Activated CD8-positive, alpha-beta T cell treated with anti-CD3 and anti-CD28 coated beads for 36 hours (primary cell): ENCODE data around the gene BFSP1. TPM values are rescaled to one million over a fixed set of nuclear protein-coding genes. Genes with fewer than 3 reads are reported as not detected.

Source experiments
- ATAC-seq: fragments of 200-7000 bp; cut with Tn5 transposase; one replicate; pipeline ENCODE4 v1.10.0; 2021; ENCODE audit warnings: mild to moderate bottlenecking, moderate library complexity
- CTCF ChIA-PET: fragments of 350-600 bp; sonication (Branson Sonifier 250); formaldehyde crosslinking; loops from one replicate; lab custom pipeline; 2021; ENCODE audit warnings: antibody characterized with exemption; lab: Charles Lee
- POLR2A ChIA-PET: fragments of 350-600 bp; sonication (Branson Sonifier 250); formaldehyde crosslinking; loops from one replicate; lab custom pipeline; 2021; ENCODE audit warnings: antibody characterized with exemption; lab: Charles Lee
- DNase-seq: peaks from one replicate; pipeline ENCODE4 v3.0.0-alpha.2; 2020
- H3K27ac Mint-ChIP-seq: one replicate; pipeline ENCODE4 v1.8.0; 2021; ENCODE audit warnings: mild to moderate bottlenecking, mixed read lengths
- H3K27me3 Mint-ChIP-seq: one replicate; pipeline ENCODE4 v1.8.0; 2021; ENCODE audit warnings: mixed read lengths
- H3K36me3 Mint-ChIP-seq: one replicate; pipeline ENCODE4 v1.8.0; 2021; ENCODE audit warnings: low read depth, mixed read lengths
- H3K4me1 Mint-ChIP-seq: one replicate; pipeline ENCODE4 v1.8.0; 2021; ENCODE audit warnings: low read depth, mixed read lengths
- H3K4me3 Mint-ChIP-seq: one replicate; pipeline ENCODE4 v1.8.0; 2021; ENCODE audit warnings: mild to moderate bottlenecking, moderate library complexity, mixed read lengths
- H3K9me3 Mint-ChIP-seq: one replicate; pipeline ENCODE4 v1.8.0; 2021; ENCODE audit warnings: mixed read lengths
- intact Hi-C: fragments of 100-400 bp; cut with micrococcal nuclease; formaldehyde crosslinking; loops from one replicate; pipeline ENCODE4 v1.10.0; 2022
- total RNA-seq, 2 experiments: library from RNA; stranded (reverse); gene quantifications; one replicate each; pipeline ENCODE4 v1.2.3, GENCODE V29; 2021
- TF ChIP-seq, protein P1 (sequence below): fragments of 200-600 bp; IDR thresholded peaks from one replicate; pipeline ENCODE4 v1.8.0; 2022; ENCODE audit warnings: antibody characterized with exemption, mild to moderate bottlenecking

Gene BFSP1
- total RNA-seq, 2 experiments from 2014 or later, result 0.18 TPM

GRCh38 chr20:17461941-17462340 lies 69.2 kb downstream of the BFSP1 start:
- ATAC-seq (no peak), DNase-seq (no peak)
- no peak overlapping the region for H3K4me3 Mint-ChIP-seq
- intact Hi-C loops, result no loop called here
- no peaks in the 10 kb centered on the region for H3K36me3 Mint-ChIP-seq
- H3K27ac Mint-ChIP-seq, result no peak overlapping the region
- TF ChIP-seq, protein P1, sequence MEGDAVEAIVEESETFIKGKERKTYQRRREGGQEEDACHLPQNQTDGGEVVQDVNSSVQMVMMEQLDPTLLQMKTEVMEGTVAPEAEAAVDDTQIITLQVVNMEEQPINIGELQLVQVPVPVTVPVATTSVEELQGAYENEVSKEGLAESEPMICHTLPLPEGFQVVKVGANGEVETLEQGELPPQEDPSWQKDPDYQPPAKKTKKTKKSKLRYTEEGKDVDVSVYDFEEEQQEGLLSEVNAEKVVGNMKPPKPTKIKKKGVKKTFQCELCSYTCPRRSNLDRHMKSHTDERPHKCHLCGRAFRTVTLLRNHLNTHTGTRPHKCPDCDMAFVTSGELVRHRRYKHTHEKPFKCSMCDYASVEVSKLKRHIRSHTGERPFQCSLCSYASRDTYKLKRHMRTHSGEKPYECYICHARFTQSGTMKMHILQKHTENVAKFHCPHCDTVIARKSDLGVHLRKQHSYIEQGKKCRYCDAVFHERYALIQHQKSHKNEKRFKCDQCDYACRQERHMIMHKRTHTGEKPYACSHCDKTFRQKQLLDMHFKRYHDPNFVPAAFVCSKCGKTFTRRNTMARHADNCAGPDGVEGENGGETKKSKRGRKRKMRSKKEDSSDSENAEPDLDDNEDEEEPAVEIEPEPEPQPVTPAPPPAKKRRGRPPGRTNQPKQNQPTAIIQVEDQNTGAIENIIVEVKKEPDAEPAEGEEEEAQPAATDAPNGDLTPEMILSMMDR, result no peak
- peaks cover 3% of the 10 kb centered on the region for H3K9me3 Mint-ChIP-seq
- ChIA-PET CTCF (no interaction called here), POLR2A (no interaction called here)
- no peaks in the 10 kb centered on the region for H3K27me3 Mint-ChIP-seq
- peaks cover 5% of the 10 kb centered on the region for H3K4me1 Mint-ChIP-seq

- peaks cover 3% of the 10 kb centered on the region for H3K9me3 Mint-ChIP-seq
- TF ChIP-seq, protein P1, result no peak
- intact Hi-C loops, result no loop called here
- H3K27me3 Mint-ChIP-seq, result peaks cover 2% of the 10 kb centered on the region
- no peak overlapping the region for H3K27ac Mint-ChIP-seq
- ATAC-seq (peak; percentile 39), DNase-seq (peak; percentile 28)
- no peak overlapping the region for H3K4me3 Mint-ChIP-seq
- ChIA-PET CTCF (interaction anchor here (1.0 kb wide), 1 partner anchor 44 kb away, joined by 4 read pairs; no protein-coding TSS in a partner anchor), POLR2A (no interaction called here)
- H3K36me3 Mint-ChIP-seq, result no peaks in the 10 kb centered on the region
- peaks cover 5% of the 10 kb centered on the region for H3K4me1 Mint-ChIP-seq
Measured at GRCh38 chr20:17460119-17460518, 71.1 kb downstream of the BFSP1 start.

DNA sequence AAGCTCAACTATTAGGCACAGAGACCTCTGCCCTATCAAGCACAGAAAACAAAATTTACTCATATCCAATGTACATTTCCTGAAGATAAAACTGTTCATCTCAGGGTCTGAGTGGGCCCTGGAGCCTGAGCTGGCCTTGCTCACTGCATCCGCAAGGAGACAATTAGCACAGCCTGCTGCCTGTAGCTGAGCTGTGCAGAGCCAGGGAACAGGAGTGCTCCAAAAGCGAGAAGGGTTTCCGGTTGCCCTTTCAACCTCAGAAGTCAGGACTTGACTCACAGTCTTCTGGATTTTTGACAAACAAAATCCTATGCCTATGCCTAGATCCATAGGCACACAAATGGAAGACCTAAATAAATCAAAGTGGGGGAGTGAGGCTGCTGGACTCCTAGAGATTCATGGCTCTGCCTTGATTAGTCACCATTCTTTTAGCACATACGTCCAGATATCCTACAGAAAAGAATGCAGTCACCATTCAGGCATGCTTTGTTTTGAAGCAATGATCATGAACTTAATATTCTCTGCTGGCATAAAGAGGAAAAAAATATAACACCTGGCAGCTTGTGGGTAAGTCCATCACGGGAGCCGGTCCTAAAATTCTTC lies 73.5 kb downstream of the BFSP1 start:
- peaks cover 3% of the 10 kb centered on the region for H3K9me3 Mint-ChIP-seq
- no peak for DNase-seq
- ATAC-seq, result no peak
- H3K4me1 Mint-ChIP-seq, result peaks cover 5% of the 10 kb centered on the region
- H3K27ac Mint-ChIP-seq, result no peak overlapping the region
- H3K27me3 Mint-ChIP-seq, result peaks cover 6% of the 10 kb centered on the region
- ChIA-PET CTCF (no interaction called here), POLR2A (no interaction called here)
- TF ChIP-seq, protein P1, result no peak
- no peak overlapping the region for H3K4me3 Mint-ChIP-seq
- intact Hi-C loops, result no loop called here
- H3K36me3 Mint-ChIP-seq, result no peaks in the 10 kb centered on the region

- peaks cover 6% of the 10 kb centered on the region for H3K27me3 Mint-ChIP-seq
- intact Hi-C loops, result no loop called here
Measured at GRCh38 chr20:17457079-17457478, 74.1 kb downstream of the BFSP1 start.

DNA sequence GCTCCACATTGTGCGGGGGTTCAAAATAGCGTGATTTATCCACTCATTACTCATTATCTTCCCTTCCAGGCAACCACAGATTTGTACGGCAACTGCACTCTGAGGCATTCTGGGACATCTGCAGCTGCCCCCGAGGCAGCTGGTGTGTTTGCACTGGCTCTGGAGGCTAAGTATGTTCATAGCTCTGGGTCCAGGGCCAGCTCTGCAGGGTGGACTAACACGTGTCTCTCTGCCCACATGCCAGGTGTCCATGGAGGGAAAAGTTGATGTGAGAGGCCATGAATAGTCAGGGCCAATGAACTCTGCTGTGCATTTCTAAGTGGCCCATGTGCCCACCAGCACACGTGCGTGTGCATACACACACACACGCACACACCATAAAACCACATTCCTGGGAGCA lies 74.9 kb downstream of the BFSP1 start:
- Mint-ChIP-seq H3K9me3 (peaks cover 3% of the 10 kb centered on the region), H3K27me3 (peaks cover 9% of the 10 kb centered on the region), H3K4me3 (no peak overlapping the region), H3K4me1 (peaks cover 5% of the 10 kb centered on the region), H3K36me3 (no peaks in the 10 kb centered on the region), H3K27ac (no peak overlapping the region)
- intact Hi-C loops, result no loop called here
- DNase-seq (no peak), ATAC-seq (no peak)
- TF ChIP-seq, protein P1, result no peak
- ChIA-PET CTCF (interaction anchor here (1.3 kb wide), 2 partner anchors 9 to 17 kb away, joined by 3 read pairs; no protein-coding TSS in a partner anchor), POLR2A (no interaction called here)

More at GRCh38 chr20:17457079-17457478, 74.1 kb downstream of the BFSP1 start:
- ATAC-seq (no peak), DNase-seq (no peak)
- POLR2A ChIA-PET, result no interaction called here
- CTCF ChIA-PET, result interaction anchor here (1.3 kb wide), 1 partner anchor 10 kb away, joined by 3 read pairs; no protein-coding TSS in a partner anchor
- H3K4me3 Mint-ChIP-seq, result no peak overlapping the region
- H3K4me1 Mint-ChIP-seq, result peaks cover 5% of the 10 kb centered on the region
- H3K9me3 Mint-ChIP-seq, result peaks cover 3% of the 10 kb centered on the region
- TF ChIP-seq, protein P1, result no peak
- no peak overlapping the region for H3K27ac Mint-ChIP-seq
- no peaks in the 10 kb centered on the region for H3K36me3 Mint-ChIP-seq
